Activated CD4-positive, alpha-beta T cell treated with anti-CD3 and anti-CD28 coated beads, Interleukin-2, amount 50 U/mL, for 48 hours (primary cell): ENCODE measurements around the gene BAZ1B.
"Not testable (repeated sequence)": the region's sequence is repeated elsewhere in the genome, so short reads cannot be mapped to it uniquely, and the experiment has no call there.

Experiments
- DNase-seq, 2 experiments: peaks; one replicate each; pipeline ENCODE4 v3.0.0-alpha.2; 2020

BAZ1B gene

DNA sequence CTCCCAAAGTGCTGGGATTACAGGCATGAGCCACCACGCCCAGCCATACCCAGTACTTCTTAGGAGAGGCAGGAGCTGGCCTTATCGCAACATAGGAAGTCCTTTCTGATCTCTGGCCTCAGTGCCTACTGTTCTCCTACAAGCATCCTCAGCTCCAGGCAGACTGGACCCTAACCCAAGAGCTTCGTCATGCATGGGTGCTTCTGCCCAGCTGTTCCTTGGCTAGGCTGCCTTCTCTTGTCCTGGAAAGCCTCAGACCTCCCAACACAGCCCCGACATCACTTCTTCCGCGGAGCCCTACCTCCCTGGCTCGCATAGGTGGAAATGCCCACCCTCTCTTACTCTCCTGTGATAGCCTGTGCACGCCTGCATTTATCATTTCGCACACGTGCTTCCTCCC lies 19.6 kb upstream of the BAZ1B start:
- DNase-seq, result no peak

DNA sequence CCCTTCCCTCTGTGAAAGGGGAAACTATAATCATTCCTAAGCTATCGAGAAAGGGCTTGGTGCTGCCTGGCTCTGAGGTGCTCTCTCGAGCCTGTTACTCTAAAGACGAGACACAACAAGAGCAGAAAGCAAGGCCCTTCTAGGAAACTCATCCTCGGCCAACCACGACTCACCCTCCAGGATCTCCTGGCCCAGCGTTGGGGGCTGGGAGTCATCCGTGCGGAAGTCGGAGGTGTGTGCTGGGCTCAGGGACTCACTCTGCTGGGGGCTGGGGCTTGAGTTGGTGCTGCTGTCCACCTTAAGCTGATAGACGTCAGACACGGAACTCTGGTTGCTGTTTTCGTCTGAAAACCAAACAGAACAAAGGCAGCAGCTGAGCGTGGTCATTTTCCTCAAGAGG lies 17.6 kb upstream of the BAZ1B start:
- no peak for DNase-seq

DNA sequence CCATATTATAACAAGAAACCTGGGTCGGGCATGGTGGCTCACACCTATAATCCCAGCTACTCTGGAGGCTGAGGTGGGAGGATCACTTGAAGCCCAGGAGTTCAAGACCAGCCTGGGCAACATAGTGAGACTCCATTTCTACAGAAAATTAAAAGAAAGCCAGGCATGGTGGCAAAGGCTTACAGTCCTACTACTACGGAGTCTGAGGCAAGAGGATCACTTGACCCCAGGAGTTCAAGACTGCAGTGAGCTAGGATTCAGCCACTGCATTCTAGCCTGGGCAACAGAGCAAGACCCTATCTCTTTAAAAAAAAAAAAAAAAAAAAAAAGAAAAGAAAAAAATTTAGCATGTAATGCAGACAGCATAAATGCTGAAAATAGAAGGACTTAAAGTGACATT lies 16.4 kb upstream of the BAZ1B start:
- DNase-seq, result not testable (repeated sequence)

GRCh38 chr7:73537051-73537450 lies 15.0 kb upstream of the BAZ1B start:
- DNase-seq, result no peak

- no peak for DNase-seq
These were observed 14.4 kb upstream of the BAZ1B start for GRCh38 chr7:73536479-73536878.

DNA sequence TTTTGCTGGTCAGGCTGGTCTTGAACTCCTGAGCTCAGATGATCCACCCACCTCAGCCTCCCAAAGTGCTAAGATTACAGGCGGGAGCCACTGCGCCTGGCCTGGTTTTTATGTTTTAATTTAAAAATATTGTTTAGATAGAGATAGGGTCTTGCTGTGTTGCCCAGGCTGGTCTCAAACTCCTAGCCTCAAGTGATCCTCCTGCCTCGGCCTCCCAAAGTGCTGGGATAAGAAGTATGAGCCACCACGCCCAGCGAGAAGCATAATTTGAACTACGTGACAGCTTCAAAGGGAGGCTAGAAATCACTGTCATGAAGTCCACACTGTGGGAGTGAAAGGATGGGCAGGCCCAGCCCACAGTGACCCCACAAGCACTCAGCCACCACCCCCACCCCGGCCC lies 13.8 kb upstream of the BAZ1B start:
- not testable (repeated sequence) for DNase-seq

- no peak for DNase-seq
These were observed 11.6 kb upstream of the BAZ1B start for GRCh38 chr7:73533742-73534141.

DNA sequence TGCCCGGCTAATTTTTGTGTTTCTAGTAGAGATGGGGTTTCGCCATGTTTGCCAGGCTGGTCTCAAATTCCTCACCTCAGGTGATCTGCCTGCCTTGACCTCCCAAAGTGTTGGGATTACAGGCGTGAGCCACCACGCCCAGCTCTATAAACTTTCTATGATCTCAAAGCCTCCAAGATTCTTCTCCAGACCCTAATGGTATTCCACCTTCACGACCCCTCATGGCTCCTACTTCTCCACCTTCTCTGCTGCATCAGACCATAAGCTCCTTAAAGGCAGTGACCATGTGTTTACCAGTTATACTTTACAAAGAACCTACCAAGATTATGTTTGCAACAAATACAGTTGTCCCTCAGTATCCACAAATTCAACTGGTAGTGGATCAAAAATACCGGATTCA lies 10.1 kb upstream of the BAZ1B start:
- DNase-seq, result no peak

GRCh38 chr7:73530800-73531199 lies 8.7 kb upstream of the BAZ1B start:
- DNase-seq, result no peak

GRCh38 chr7:73526896-73527821 lies 5.1 kb upstream of the BAZ1B start:
- no peak for DNase-seq

- DNase-seq, result not testable (repeated sequence)
These were observed 4.0 kb upstream of the BAZ1B start for GRCh38 chr7:73526158-73526494.

- peak; percentile 72 to 73 for DNase-seq
These were observed 423 bp downstream of the BAZ1B start for GRCh38 chr7:73521636-73522104.

GRCh38 chr7:73520673-73521635 lies 1.1 kb downstream of the BAZ1B start:
- peak; percentile 8 to 16 for DNase-seq

DNA sequence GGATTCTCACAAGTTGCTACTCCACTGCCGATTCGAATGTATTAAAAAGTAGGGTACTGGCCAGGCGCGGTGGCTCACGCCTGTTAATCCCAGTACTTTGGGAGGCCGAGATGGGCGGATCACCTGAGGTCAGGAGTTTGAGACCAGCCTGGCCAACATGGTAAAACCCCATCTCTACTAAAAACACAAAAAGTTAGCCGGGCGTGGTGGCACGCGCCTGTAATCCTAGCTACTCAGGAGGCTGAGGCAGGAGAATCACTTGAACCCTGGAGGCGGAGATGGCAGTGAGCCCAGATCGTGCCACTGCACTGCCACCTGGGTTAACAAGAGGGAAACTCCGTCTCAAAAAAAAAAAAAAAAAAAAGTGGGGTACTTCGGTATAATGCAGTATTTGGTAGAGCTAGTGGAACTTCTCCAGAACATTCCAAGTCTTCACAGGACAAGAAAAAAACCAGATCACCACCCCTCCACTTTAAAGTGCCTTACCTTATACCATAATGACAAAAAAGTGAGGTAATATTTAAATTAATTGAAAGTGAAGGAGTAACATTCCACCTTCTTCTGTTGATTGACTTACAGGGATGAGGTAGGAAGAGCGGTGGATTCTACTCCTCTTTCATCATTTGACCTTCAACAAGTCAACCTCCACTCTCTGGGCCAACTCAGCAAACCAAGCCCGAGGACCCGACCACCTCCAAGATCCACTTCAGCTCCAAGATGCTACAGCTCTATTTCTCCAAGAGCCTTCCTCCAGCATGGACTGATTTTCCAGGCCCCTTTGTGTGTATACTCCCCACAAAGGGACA lies 2.0 kb downstream of the BAZ1B start:
- DNase-seq, result peak; percentile 36 to 39

DNA sequence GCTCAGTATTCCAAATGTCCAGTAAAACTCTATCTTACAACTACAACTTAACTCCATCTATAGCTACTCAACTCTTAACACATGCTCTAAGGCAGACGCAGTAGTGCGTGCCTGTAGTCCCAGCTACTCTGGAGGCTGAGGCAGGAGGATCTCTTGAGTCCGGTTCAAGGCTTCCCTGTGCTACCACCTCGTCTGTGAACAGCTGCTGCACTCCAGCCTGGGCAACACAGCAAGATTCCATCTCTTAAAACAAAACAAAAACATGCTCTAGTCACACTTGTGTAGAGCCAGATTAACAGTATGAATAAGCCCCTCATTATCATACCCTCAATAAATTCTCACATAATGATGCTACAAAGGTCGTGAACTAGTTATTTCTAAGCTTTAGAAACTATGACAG lies 3.6 kb downstream of the BAZ1B start:
- DNase-seq, result no peak

DNA sequence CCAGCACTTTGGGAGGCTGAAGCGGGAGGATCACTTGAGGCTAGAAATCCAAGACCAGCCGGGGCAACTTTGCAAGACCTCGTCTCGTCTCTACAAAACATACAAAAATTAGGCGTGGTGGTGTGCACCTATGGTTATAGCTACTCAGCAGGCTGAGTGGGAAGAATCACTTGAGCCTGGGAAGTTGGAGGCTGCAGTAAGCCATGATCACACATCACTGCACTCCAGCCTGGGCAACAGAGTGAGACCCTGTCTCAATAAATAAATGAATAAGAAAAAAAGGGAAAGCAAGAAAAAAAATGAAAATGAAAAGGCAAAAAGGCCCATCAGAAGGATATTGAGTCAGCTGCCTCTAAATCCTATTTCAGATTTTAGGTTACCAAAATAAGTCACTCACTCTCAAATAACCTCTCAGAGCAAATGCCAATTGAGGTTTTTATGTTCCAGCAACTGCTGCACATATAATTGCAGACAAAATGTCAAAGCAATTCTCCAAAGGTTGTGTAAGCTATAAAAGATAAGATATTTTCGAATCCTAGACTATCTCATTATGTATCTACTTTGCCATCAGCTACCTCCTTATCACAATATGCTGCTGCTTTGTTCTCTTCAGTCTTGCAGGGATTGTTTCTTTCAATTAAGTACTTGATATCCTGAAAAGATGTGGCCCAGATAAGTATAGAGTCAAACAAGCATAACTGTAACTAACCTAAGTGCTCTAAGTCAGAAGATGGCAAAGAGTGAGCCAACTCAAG lies 4.7 kb downstream of the BAZ1B start:
- DNase-seq, result no peak

DNA sequence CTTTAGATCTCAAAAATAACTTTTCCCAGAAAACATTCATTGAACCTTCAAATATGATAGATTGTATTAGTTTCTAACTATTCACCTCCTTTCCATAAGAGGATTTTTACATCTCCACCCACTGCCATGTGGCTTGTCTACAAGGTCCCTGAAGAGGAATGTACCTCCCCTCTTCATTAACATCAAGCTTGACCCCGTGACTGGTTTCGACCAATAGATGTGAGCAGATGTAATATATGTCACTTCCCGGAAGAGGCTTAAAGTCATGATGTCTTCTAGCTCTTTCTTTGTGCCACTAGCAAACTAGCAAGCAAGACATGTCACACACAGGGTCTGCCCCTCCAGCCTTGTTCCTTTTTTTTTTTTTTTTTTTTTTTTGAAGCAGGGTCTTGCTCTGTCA lies 6.9 kb downstream of the BAZ1B start:
- DNase-seq, result no peak

DNA sequence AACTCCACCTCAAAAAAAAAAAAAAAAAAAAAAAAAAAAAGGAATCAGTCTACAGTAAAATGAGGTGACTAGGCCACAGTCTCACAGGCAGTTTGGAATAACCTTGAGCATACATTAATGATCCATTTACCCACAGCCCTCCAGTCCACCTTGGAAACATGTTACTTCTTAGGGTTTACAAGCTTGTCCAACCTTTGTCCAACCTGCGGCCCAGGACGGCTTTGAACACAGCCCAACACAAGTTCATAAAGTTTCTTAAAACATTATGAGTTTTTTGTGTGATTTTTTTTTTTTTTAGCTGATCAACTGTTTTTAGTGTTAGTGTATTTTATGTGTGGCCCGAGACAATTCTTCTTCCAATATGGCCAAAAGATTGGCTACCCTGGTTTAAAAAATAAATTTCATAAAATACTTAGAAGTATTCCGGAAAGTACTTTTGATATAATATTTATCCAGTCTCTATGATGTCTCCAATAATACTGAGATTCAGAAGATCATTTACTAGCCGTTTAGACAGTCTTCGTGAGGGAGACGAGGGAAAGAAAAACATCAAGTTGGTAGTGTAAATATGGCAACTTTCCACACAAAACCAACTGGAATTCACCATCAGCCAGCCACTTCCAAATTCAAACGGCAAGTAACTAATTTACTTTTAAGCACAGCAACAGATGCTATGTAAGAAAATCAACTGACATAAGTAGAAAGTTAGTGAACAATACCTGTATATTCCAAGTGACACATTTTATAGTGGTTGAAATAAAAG lies 9.9 kb downstream of the BAZ1B start:
- DNase-seq, result no peak

GRCh38 chr7:73509463-73509862 lies 12.6 kb downstream of the BAZ1B start:
- DNase-seq, result no peak

- no peak for DNase-seq
These were observed 14.5 kb downstream of the BAZ1B start for GRCh38 chr7:73507556-73507955.

DNA sequence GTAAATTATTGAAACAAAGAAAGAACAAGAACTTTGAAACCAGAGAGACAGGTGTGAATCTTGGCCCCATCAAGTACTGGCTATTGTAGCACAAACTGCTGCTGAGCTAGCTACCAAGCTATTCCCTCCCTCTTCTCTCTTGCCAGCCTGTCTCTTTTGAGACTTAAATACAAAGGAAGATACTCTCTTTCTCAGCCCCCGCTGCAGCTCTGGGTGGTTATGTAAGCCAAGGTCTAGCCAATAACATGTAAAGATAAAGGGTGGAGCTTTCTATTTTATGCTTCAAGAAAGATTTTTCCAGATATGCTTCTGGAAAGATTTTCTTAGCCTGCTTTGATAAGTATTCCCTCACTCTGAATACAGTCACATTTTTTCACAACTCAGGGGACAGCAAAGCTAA lies 17.2 kb downstream of the BAZ1B start:
- DNase-seq, result no peak
